KOPT-K1 (cell line): Measurements from ENCODE around the gene INPP4B.

Source experiments
- H3K27ac ChIP-seq: fragments of 200-600 bp; sonication (generic); 2 replicates; pipeline ENCODE4 v1.5.1; 2016; ENCODE audit warnings: antibody characterized with exemption, mild to moderate bottlenecking, low read depth, low read length; ENCODE audit not compliant: poor library complexity, severe bottlenecking
- H3K36me3 ChIP-seq: fragments of 200-600 bp; sonication (generic); 2 replicates; pipeline ENCODE4 v1.5.1; 2017; ENCODE audit warnings: antibody characterized with exemption, mild to moderate bottlenecking, low read length, moderate library complexity; ENCODE audit not compliant: insufficient read depth
- H3K9me3 ChIP-seq: fragments of 200-600 bp; sonication (generic); 2 replicates; pipeline ENCODE4 v1.5.1; 2017; ENCODE audit warnings: antibody characterized with exemption, low read length, mild to moderate bottlenecking; ENCODE audit not compliant: insufficient read depth, poor library complexity, severe bottlenecking

INPP4B gene

GRCh38 chr4:142549726-142550463 is 296.2 kb downstream of the INPP4B start:
- Histone ChIP-seq H3K9me3 (no peaks in the 10 kb centered on the region), H3K27ac (no peak overlapping the region), H3K36me3 (no peaks in the 10 kb centered on the region)

- H3K27ac ChIP-seq = no peak overlapping the region
Measured at GRCh38 chr4:142549248-142549647, 296.9 kb downstream of the INPP4B start.

DNA sequence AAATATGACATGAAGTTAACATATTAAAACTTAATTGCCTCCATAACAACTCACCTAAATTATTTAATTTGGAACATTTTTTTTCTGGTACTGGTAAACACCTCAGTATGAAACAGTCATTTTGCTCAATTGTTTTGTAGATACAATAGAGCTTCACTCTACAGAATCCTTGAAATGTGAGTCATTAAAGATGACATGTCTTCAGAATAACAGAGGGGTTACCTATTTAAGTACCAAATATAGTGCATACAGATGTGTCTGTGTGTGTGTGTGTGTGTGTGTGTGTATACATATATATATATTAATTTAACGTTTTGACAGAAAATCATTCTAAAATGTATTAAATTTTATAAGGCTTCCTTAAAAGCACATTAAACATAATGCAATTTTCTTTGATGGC is 297.6 kb downstream of the INPP4B start:
- no peaks in the 10 kb centered on the region for H3K36me3 ChIP-seq
- no peak overlapping the region for H3K27ac ChIP-seq
- H3K9me3 ChIP-seq = no peaks in the 10 kb centered on the region

More at GRCh38 chr4:142549248-142549647, 296.9 kb downstream of the INPP4B start:
- no peaks in the 10 kb centered on the region for H3K9me3 ChIP-seq
- H3K36me3 ChIP-seq = no peaks in the 10 kb centered on the region

DNA sequence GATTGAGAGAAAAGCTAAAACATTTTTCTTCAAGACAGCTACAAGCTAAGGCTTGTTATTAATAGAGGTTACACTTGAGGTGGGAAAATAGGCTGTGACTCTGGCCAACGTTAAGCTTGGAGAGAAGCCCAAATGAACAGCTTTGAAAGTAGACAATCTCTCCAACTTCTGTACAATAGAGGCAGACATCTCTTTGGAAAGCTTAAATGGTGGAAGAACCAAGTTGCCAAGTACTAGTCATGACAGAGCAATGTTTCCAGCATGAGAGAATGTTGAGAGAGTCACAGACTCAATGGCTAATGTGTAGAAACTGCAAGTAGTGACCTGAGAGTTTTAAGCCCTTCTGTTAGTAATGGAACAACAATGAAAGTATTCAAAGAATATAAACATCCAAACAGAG is 298.1 kb downstream of the INPP4B start:
- no peak overlapping the region for H3K27ac ChIP-seq
- no peaks in the 10 kb centered on the region for H3K9me3 ChIP-seq

DNA sequence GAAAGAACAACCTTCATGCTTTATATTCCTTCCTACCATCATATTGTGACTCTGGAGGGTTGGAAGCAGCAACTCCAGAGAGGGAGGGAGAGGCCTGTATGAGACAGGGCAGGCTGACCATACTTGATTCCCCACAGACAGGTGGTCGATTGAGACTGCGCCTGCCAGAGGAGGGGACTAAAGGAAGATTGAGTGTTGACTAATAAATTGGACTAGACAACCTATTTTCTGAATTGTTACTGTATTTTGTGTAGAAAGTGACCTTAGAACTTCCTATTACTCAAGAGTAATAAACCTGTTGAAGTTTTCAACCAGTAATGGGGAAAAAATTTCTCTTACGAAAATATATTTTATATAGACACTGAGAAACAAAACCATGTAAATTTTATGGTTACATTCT is 301.5 kb downstream of the INPP4B start:
- no peaks in the 10 kb centered on the region for H3K9me3 ChIP-seq
- no peak overlapping the region for H3K27ac ChIP-seq
- H3K36me3 ChIP-seq = no peaks in the 10 kb centered on the region

More for the DNA sequence above, 298.1 kb downstream of the INPP4B start:
- no peaks in the 10 kb centered on the region for H3K36me3 ChIP-seq

- no peak overlapping the region for H3K27ac ChIP-seq
- H3K9me3 ChIP-seq = no peaks in the 10 kb centered on the region
- no peaks in the 10 kb centered on the region for H3K36me3 ChIP-seq
Measured at GRCh38 chr4:142544039-142544438, 302.1 kb downstream of the INPP4B start.

DNA sequence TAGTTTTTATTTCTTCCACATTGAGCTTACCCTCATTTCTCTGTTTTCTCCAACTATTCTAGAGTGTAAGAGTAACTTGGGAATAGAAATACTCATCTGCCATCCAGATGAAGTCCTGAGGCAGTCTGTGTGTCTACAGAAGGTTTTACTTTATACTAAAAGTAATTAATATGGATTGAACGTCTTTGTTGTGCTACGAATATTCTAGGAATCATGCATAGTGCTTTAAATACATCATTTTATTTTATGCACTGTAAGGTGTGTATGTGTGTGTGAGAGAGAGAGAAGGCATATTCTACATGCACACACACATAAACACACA is 305.7 kb downstream of the INPP4B start:
- Histone ChIP-seq H3K9me3 (no peaks in the 10 kb centered on the region), H3K36me3 (no peaks in the 10 kb centered on the region), H3K27ac (no peak overlapping the region)

GRCh38 chr4:142539796-142540482 is 306.2 kb downstream of the INPP4B start:
- Histone ChIP-seq H3K27ac (no peak overlapping the region), H3K36me3 (no peaks in the 10 kb centered on the region), H3K9me3 (no peaks in the 10 kb centered on the region)

DNA sequence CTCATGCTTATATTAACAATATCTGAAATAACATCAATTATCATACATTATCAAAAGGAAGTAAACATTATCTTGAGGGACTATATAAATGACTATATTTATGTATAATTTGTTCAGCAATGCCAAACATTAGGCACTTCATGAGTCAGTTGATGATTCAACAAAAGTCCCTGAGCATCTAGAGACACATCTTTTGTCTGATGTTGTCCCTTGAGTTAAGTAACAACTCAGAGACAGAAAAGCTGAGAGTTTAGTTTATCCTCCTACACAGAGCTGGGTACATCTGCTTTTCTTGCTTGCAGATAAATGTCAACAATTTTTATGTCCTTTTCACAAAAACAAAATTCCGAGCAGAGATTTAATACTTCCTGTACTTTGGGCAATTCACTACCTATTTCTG is 311.1 kb downstream of the INPP4B start:
- H3K36me3 ChIP-seq = no peaks in the 10 kb centered on the region
- no peaks in the 10 kb centered on the region for H3K9me3 ChIP-seq
- H3K27ac ChIP-seq = no peak overlapping the region

- no peak overlapping the region for H3K27ac ChIP-seq
- H3K9me3 ChIP-seq = no peaks in the 10 kb centered on the region
- no peaks in the 10 kb centered on the region for H3K36me3 ChIP-seq
Measured at GRCh38 chr4:142532054-142532453, 314.0 kb downstream of the INPP4B start.

DNA sequence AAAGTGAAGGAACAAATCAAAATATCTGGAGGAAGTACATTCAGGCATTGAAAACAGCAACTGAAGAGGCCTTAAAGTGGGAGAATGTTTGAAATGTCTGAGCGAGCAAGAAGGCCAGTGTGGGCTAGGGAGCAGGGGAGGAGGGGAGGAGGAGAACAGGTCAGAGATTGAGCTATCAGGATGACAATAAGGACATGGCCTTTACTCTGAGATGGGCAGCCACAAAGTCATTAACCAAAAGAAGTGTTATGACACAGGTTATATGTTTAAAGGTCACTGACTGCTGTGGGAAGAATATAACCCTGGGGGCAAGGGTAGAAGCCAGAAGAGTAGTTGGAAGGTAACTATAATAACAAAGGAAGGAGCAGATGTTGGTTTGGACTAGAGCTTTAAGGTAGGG is 315.4 kb downstream of the INPP4B start:
- no peaks in the 10 kb centered on the region for H3K36me3 ChIP-seq
- H3K27ac ChIP-seq = no peak overlapping the region
- no peaks in the 10 kb centered on the region for H3K9me3 ChIP-seq

DNA sequence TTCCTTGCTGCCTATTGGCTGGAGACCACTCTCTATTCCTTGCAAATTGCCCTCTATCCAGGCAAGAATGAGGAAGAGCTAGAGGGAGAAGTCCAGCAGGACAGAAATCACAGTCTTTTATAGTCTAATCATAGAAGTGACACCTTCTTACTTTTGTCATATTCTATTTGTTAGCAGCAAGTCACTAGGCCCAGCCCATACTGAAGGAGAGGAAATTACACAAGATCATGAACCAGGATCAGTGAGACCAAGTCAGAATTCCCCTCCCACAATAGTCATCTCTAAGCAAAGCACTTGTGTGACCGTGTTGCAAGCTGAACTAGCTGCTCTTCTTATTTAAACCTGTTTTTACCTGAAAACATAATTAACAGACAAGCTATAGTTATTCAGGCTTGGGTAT is 317.7 kb downstream of the INPP4B start:
- no peaks in the 10 kb centered on the region for H3K9me3 ChIP-seq
- no peaks in the 10 kb centered on the region for H3K36me3 ChIP-seq
- H3K27ac ChIP-seq = no peak overlapping the region

GRCh38 chr4:142523111-142523510 is 323.0 kb downstream of the INPP4B start:
- H3K9me3 ChIP-seq = no peaks in the 10 kb centered on the region
- H3K36me3 ChIP-seq = no peaks in the 10 kb centered on the region
- no peak overlapping the region for H3K27ac ChIP-seq

GRCh38 chr4:142519342-142519741 is 326.8 kb downstream of the INPP4B start:
- H3K27ac ChIP-seq = no peak overlapping the region
- no peaks in the 10 kb centered on the region for H3K36me3 ChIP-seq
- H3K9me3 ChIP-seq = no peaks in the 10 kb centered on the region

- H3K9me3 ChIP-seq = no peaks in the 10 kb centered on the region
- H3K27ac ChIP-seq = no peak overlapping the region
- no peaks in the 10 kb centered on the region for H3K36me3 ChIP-seq
Measured at GRCh38 chr4:142516686-142517526, 329.2 kb downstream of the INPP4B start.
